MV-4-11 (cell line): ENCODE data around the gene DQX1.
A peak's percentile ranks its signal among the peaks of the same experiment; 100 is the strongest.

Source experiments
- DNase-seq: peaks from one replicate; lab custom pipeline; 2025; lab: John Stamatoyannopoulos, UW

The DQX1 gene

DNA sequence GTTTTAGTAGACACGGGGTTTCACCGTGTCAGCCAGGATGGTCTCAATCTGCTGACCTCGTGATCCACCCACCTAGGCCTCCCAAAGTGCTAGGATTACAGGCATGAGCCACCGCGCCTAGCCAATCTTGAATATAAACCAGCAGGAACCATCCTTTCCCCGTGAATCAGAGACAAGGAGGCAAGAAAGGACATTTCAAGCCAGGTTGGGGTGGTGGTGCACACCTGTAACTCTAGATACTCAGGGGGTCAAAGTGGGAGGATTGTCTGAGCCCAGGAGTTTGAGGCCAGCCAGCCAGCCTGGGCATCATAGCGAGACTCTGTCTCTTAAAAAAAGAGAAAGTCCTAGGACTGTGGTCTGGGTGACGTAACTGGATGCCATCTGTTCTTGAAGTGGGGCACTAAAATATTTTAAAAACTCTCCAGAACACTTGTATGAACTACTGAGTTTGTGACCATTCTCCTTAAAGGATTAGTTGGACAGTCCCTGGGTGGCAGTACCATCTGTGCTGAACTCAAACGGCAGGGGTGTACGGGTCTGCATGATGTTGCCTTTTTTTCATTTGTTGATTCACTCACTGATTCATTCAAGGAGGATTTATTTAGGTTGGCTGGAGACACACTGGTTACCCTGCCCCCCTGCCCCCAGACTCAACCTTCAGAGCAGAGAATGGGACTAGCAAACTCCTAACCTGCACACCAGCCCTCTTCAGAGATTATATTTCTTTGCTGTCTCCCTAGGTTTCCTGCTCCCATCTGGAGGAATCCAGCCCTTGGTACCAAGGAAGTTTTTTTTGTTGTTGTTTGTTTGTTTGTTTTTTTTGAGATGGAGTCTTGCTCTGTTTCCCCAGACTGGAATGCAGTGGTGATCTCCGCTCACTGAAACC, 14.7 kb downstream of the DQX1 start:
- peak; percentile 50 for DNase-seq

DNA sequence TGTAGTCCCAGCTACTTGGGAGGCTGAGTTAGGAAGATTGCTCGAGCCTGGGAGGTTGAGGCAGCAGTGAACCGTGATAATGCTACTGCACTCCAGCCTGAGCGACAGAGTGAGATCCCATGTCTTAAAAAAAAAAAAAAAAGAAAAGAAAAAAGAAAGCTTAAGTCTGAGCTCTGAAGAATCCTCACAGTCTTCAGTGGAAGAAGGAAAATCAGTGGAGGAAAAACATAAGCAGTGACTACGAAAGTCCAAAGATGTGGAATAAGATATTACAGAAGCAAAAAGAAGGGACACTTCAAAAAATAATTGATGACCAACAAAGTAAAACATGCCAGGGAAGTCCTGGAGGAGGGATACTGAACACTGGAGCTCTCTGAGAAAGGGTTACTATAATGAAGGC, 15.8 kb downstream of the DQX1 start:
- DNase-seq = no peak

DNA sequence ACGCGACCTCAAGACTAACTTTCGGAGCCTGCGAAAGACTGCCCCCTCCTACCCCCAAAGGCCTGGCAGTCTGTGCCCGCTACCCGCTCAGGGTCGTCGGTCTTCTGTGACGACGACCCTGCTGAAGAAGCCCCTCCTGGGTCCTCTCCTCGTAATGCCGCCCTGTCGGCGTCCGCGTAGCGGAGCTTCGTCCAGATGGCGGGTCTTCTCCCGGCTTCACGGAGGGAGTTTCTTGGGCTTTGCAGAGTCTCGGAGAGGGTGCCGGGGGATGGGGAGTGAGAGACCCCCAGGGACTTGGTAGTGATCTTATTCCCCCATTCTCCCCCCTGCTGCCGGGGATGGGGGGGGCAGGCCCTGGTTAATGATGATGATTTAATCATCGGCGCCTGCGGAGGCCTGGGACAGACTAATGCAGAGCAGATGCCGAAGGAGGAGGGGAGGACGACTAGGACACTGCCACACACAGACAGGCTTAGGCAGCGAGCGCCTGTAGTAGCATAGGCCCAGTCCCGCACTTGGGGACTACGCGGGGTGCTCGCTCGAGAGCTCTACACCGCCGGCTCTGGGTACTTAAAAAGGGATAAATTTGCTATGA, 18.0 kb downstream of the DQX1 start:
- no peak for DNase-seq

DNA sequence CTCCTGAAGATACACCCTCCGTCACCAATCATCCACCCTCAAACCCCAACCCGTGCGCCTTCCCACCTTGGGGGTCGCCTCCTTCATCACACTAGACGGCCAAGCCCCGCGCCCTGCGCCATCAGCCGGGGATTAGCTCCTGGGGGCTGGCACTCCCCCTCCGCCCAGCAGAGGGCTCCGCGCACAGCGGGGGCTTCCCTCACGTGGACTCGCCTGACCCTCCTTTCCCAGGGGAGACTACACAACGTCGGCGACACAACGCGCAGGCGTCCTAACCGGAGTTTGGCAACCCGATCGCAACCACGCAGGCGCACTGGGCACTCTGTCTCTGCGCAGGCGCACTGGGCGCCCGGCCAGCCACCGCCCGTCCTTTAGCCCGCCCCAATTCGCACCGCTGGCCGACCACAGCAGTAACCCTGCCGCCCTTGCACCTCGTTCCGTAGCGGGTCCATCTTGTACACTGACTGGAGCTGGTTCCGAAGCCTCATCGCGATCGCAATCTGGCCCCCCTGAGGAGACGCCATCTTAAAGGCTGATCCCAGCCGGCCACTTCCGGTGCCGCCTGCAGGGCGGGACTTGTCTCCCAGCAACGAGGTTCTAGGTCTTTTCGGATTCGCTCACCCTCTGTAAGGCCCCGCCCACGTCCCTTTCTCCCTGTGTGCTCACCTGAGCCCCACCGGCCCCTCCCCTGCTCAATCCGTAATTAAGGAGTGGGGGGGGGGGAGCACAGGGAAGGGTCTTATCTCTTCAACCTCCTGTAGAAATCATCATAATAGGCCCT, 18.7 kb downstream of the DQX1 start, which contains the start of gene PCGF1:
TSS of gene PCGF1 (minus strand) at position 551 of the 781 bp plus-strand sequence. CDS start at position 524, 27 bp downstream.
- DNase-seq = peak; percentile 96

GRCh38 chr2:74505448-74506246, 20.4 kb downstream of the DQX1 start:
- DNase-seq = no peak

GRCh38 chr2:74504591-74504990, 21.4 kb downstream of the DQX1 start:
- DNase-seq = no peak

DNA sequence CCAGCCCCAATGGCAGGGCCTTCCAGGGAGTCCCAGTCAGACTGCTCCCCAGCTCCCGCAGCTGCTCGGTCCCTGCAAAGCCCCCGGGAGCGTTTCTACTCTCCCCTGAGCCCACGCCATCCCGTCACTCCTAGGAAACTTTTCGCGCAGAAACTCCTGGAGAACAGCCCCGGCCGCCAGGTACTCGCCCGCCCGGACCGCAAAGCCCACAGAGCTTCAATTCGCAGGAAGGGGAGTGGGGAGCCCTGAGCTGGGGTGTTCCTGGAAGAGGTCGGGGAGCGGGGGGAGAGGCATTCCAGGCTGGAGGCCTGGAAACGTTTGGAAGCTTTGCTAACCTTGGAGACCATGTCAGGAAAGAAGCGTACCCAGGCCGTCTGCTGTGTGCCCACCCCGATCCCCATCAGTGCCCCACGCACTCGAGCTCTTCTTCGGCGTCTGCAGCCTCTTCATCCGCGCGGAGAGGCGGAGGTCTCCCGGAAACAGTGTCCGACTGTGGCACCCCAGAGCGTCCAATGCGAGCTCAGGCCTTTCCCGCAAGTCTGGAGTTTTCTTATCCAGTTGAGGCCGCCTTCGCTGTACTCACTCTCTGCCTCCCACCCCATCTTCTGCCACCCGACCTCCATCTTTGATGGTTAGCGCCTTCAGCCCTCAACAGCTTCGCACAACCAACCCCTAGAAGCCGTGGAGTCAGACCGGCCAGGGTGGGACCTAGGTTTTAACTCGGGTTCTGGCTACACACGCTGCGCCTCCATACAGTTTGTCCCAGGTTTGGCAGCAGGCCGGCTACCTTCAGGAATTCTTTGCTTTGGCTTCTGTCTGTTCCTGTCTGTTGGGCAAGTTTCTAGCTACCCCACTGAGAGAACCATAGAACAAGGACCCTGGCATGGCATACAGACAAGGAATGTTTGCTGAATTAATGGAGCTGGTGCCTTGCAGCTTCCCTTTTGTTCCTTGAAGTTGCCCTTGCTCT, 22.2 kb downstream of the DQX1 start:
- DNase-seq = no peak

DNA sequence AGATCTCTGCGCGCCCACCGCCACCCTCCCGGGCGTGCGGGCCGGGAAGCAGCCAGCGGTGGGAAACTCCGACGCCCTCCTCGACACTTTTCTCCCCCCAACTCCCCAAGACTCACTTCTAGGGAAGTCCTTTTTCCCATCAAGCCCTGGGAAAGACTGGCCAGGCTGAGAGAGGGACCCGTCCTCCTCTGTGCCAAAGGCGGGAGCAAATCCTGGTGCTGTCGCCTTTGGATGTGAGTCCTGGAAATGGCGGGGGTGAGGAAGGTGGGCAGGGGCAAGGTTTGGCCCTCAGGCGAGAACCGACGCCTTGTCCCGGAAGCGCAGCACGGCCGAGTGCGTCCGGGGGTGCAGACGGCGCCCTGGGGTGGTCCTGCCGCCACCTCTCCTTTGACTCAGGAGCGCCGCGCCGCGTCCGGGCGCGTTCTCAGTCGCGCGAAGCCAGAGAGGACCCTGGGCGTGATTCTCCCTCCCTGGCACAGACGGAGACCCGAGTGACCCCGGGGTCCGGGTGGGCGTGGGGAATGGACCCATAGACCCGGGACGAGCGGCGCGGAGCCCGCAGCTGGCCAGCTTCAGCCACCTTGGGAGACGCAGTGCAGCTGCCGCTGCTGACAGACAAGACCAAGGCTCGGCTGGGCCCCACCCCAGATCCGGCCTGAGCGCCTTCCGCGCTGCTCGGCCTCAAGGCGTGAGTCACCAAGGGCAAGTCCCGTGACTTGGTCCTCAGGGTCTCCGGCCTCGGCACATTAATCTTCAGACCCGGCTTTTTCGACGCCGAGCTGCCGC, 23.1 kb downstream of the DQX1 start:
- peak; percentile 69 for DNase-seq

GRCh38 chr2:74502147-74502719, 23.8 kb downstream of the DQX1 start:
- DNase-seq = no peak

GRCh38 chr2:74501335-74502071, 24.5 kb downstream of the DQX1 start:
- no peak for DNase-seq

- DNase-seq = no peak
These were observed 25.5 kb downstream of the DQX1 start for GRCh38 chr2:74500578-74500946.

- DNase-seq = no peak
These were observed 26.0 kb downstream of the DQX1 start for GRCh38 chr2:74499940-74500577.

DNA sequence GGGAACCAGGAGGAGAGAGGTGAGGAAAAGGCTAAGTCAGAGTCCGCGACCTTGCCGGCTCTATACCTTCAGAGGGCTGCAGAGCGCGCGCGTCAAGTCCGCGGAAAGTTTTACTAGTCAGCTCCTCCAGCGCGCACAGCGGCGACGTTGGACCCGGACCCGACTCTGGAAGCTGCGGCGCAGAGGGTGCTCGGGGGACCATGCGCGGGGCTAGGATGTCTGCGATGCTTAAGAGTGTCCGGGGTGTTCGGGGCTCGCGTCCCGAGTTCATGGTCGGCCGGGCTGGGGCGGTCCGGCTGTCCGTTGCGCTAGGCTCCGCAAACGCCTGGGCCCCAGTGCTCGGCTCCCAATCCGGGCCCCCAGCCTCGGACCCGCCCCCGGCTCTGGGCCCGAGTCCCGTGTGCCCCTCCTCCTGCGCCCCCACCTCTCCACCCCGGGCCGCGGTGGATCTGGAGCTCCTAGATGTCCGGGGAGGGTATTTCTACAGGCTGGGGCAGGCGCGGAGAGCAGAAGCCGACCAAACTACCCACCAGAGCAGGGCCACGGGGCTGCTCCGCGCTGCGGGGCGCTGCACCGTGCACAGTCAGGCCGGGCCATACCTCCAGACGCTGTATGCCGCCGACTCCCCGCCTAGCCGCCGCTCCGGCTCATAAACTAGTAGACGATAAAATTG, 26.6 kb downstream of the DQX1 start, which contains the start of gene LBX2:
TSS of gene LBX2 (minus strand) at position 337 of the 673 bp plus-strand sequence. CDS start at position 271, 66 bp downstream.
- no peak for DNase-seq

DNA sequence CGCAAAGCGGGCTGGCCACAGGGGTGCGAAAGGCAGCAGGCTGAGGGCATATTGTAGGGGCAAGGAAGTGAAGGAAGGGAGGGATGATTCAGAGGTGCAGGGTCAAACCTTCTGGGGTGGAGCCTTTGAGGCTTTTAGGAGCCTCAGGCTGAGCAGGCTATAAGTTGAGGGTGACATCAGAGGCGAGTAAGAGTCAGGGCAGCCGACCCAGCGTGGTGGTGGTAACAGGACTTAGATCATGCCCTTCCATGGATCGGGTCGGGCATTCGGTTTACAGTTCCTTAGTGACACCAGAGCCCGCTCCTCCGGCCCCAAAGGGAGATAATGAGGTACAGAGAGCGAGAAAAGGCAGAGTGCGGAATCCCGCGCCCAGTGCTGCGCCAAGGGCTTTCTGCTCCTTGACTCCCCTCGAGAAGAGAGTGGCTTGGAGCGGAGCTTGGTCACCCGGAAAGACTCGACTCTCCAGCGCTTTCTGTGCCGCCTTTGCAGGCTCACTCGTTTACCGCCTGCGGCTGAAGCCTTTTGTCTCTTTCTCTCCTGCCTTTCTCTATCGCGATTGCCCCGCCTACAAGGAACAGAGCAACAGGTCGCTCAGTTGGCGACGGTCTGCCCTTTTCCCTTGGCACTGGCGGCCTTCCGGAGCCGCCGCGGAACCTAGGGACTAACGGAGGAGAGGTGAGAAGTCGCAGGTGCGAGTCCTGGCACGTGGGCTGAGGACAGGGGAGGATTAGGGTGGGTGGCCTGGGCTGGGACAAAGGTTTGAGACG, 27.3 kb downstream of the DQX1 start:
- DNase-seq = peak; percentile 54

- DNase-seq = no peak
These were observed 28.1 kb downstream of the DQX1 start for GRCh38 chr2:74497777-74498499.
